HEK293T (cell line): ENCODE data around the gene SCN7A.

ENCODE experiments used
- ARNT ChIP-seq: fragments of 450-650 bp; IDR thresholded peaks from 2 replicates; pipeline ENCODE4 v1.6.1; 2017; ENCODE audit warnings: mild to moderate bottlenecking
- BHLHE40 ChIP-seq: fragments of 450-650 bp; IDR thresholded peaks from 2 replicates; pipeline ENCODE4 v1.6.1; 2016; ENCODE audit warnings: mild to moderate bottlenecking, moderate library complexity, borderline replicate concordance
- ELF4 ChIP-seq: fragments of 450-650 bp; IDR thresholded peaks from 2 replicates; pipeline ENCODE4 v1.6.1; 2017; ENCODE audit warnings: antibody characterized with exemption
- FOXA1 ChIP-seq: fragments of 450-650 bp; IDR thresholded peaks from 2 replicates; pipeline ENCODE4 v1.6.1; 2016; ENCODE audit warnings: mild to moderate bottlenecking
- FOXK2 ChIP-seq: fragments of 450-650 bp; IDR thresholded peaks from 2 replicates; pipeline ENCODE4 v1.6.1; 2016; ENCODE audit warnings: mild to moderate bottlenecking
- FOXM1 ChIP-seq: fragments of 450-650 bp; IDR thresholded peaks from 2 replicates; pipeline ENCODE4 v1.6.1; 2017; ENCODE audit warnings: mild to moderate bottlenecking, borderline replicate concordance
- HDGF ChIP-seq: fragments of 450-650 bp; IDR thresholded peaks from 2 replicates; pipeline ENCODE4 v1.6.1; 2017; ENCODE audit warnings: antibody characterized with exemption, borderline replicate concordance
- L3MBTL2 ChIP-seq: fragments of 450-650 bp; conservative IDR thresholded peaks from 2 replicates; pipeline ENCODE4 v1.6.1; 2016; ENCODE audit warnings: mild to moderate bottlenecking
- NFRKB ChIP-seq: fragments of 450-650 bp; IDR thresholded peaks from 2 replicates; pipeline ENCODE4 v1.6.1; 2016; ENCODE audit warnings: mild to moderate bottlenecking, moderate library complexity
- SP1 ChIP-seq: fragments of 450-650 bp; IDR thresholded peaks from 2 replicates; pipeline ENCODE4 v1.6.1; 2017
- SUZ12 ChIP-seq: fragments of 450-650 bp; IDR thresholded peaks from 2 replicates; pipeline ENCODE4 v1.6.1; 2016; ENCODE audit warnings: mild to moderate bottlenecking
- TF ChIP-seq, protein P1 (sequence below): fragments of 450-650 bp; IDR thresholded peaks from 2 replicates; pipeline ENCODE4 v1.6.1; 2016

DNA sequence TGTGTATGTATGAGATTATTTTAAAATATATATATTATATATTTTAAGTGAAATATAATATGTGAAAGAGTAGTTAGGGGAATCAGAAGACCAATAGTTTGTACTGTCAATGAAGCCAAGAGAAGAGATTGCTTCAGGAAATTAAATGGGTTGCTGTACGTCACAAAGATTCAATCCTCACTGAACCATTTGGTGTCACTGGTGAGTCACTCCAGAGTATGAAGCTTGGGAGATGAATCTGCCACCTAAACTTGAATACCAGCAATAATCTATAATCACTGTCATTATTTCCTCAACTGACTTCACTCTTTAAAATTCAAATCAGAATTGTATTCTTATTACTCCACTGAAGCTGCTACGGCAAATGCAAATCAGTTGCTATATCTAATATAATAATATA lies 76.4 kb downstream of the SCN7A start:
- TF ChIP-seq FOXM1 = no peak
- no peak for TF ChIP-seq SUZ12
- no peak for TF ChIP-seq NFRKB
- no peak for TF ChIP-seq FOXA1
- no peak for TF ChIP-seq FOXK2
- TF ChIP-seq SP1 = no peak
- TF ChIP-seq L3MBTL2 = no peak
- TF ChIP-seq, protein P1, sequence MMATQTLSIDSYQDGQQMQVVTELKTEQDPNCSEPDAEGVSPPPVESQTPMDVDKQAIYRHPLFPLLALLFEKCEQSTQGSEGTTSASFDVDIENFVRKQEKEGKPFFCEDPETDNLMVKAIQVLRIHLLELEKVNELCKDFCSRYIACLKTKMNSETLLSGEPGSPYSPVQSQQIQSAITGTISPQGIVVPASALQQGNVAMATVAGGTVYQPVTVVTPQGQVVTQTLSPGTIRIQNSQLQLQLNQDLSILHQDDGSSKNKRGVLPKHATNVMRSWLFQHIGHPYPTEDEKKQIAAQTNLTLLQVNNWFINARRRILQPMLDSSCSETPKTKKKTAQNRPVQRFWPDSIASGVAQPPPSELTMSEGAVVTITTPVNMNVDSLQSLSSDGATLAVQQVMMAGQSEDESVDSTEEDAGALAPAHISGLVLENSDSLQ = no peak
- TF ChIP-seq BHLHE40 = no peak
- TF ChIP-seq ARNT = no peak
- no peak for TF ChIP-seq ELF4
- no peak for TF ChIP-seq HDGF
